ENCODE measurements around the gene GPR33. TPM values are rescaled to one million over a fixed set of nuclear protein-coding genes. Genes with fewer than 3 reads are reported as not detected.
A peak's percentile ranks its signal among the peaks of the same experiment; 100 is the strongest.

The GPR33 gene
- total RNA-seq, 2 donors from 2014 or later = not detected

GRCh38 chr14:31461545-31461944 lies 26.3 kb downstream of the GPR33 start:
- TF ChIP-seq CTCF (conservative IDR thresholded peaks at IDR 0.05) = no peak

GRCh38 chr14:31457665-31458659 lies 29.9 kb downstream of the GPR33 start:
- peak overlapping the region; percentile 63 for H3K4me3 ChIP-seq (ENCODE audit: low read length)
- Mint-ChIP-seq H3K27me3 (ENCODE audit: insufficient read depth) (no peaks in the 10 kb centered on the region), H3K4me3 (peak overlapping the region; percentile 94), H3K4me1 (peaks cover 12% of the 10 kb centered on the region), H3K27ac (peak overlapping the region; percentile 65), H3K9me3 (no peaks in the 10 kb centered on the region), H3K36me3 (ENCODE audit: low read depth) (peaks cover 3% of the 10 kb centered on the region)
- H3K27me3 ChIP-seq (ENCODE audit: control insufficient read depth, insufficient read depth, low read length, poor library complexity, severe bottlenecking) = no peaks in the 10 kb centered on the region
- 47 to 76% methylated on average over 2 to 10 of the region's 11 CpGs for WGBS, 2 experiments (ENCODE audit: insufficient coverage in 1 of 2, insufficient read length in 1 of 2)
- no peak for DNase-seq
- no peaks in the 10 kb centered on the region for H3K9me3 ChIP-seq (ENCODE audit: control insufficient read depth, low read length)
- no peaks in the 10 kb centered on the region for H3K4me1 ChIP-seq (ENCODE audit: control insufficient read depth, insufficient read depth, low read length)
- TF ChIP-seq CTCF (conservative IDR thresholded peaks at IDR 0.05) = no peak
- H3K27ac ChIP-seq (ENCODE audit: low read depth, low read length) = peak overlapping the region; percentile 63
- H3K36me3 ChIP-seq (ENCODE audit: control insufficient read depth, insufficient read depth, low read length) = peaks cover 3% of the 10 kb centered on the region
- H3K9ac ChIP-seq (ENCODE audit: extremely low read depth, low read length, poor library complexity, severe bottlenecking) = no peak overlapping the region

More at GRCh38 chr14:31461545-31461944, 26.3 kb downstream of the GPR33 start:
- peaks cover 12% of the 10 kb centered on the region for H3K4me1 Mint-ChIP-seq
- H3K9me3 Mint-ChIP-seq = no peaks in the 10 kb centered on the region
- H3K4me3 Mint-ChIP-seq = no peak overlapping the region
- DNase-seq = no peak
- H3K27me3 Mint-ChIP-seq (ENCODE audit: insufficient read depth) = no peaks in the 10 kb centered on the region
- Histone ChIP-seq H3K9me3 (ENCODE audit: control insufficient read depth, low read length) (no peaks in the 10 kb centered on the region), H3K27ac (ENCODE audit: low read depth, low read length) (no peak overlapping the region), H3K36me3 (ENCODE audit: control insufficient read depth, insufficient read depth, low read length) (no peaks in the 10 kb centered on the region), H3K9ac (ENCODE audit: extremely low read depth, low read length, poor library complexity, severe bottlenecking) (no peak overlapping the region), H3K4me1 (ENCODE audit: control insufficient read depth, insufficient read depth, low read length) (no peaks in the 10 kb centered on the region), H3K4me3 (ENCODE audit: low read length) (no peak overlapping the region), H3K27me3 (ENCODE audit: control insufficient read depth, insufficient read depth, low read length, poor library complexity, severe bottlenecking) (no peaks in the 10 kb centered on the region)
- WGBS, 2 experiments (ENCODE audit: insufficient coverage in 1 of 2, insufficient read length in 1 of 2) = 92 to 98% methylated on average over 2 to 3 of the region's 3 CpGs
- H3K27ac Mint-ChIP-seq = no peak overlapping the region
- H3K36me3 Mint-ChIP-seq (ENCODE audit: low read depth) = no peaks in the 10 kb centered on the region

GRCh38 chr14:31456841-31457664 lies 30.8 kb downstream of the GPR33 start, which contains the start of gene DTD2:
TSS of gene DTD2 (minus strand) at chr14:31457506. CDS start at chr14:31457393, 113 bp downstream.
- Mint-ChIP-seq H3K36me3 (ENCODE audit: low read depth) (peaks cover 5% of the 10 kb centered on the region), H3K4me1 (peaks cover 12% of the 10 kb centered on the region), H3K27ac (peak within 1 kb of the TSS; percentile 99), H3K9me3 (no peaks in the 10 kb centered on the region), H3K4me3 (peak within 1 kb of the TSS; percentile 94), H3K27me3 (ENCODE audit: insufficient read depth) (no peaks in the 10 kb centered on the region)
- Histone ChIP-seq H3K4me1 (ENCODE audit: control insufficient read depth, insufficient read depth, low read length) (no peaks in the 10 kb centered on the region), H3K27ac (ENCODE audit: low read depth, low read length) (peak within 1 kb of the TSS; percentile 80), H3K9ac (ENCODE audit: extremely low read depth, low read length, poor library complexity, severe bottlenecking) (peak within 1 kb of the TSS; percentile 74), H3K27me3 (ENCODE audit: control insufficient read depth, insufficient read depth, low read length, poor library complexity, severe bottlenecking) (no peaks in the 10 kb centered on the region), H3K36me3 (ENCODE audit: control insufficient read depth, insufficient read depth, low read length) (peaks cover 10% of the 10 kb centered on the region), H3K9me3 (ENCODE audit: control insufficient read depth, low read length) (no peaks in the 10 kb centered on the region), H3K4me3 (ENCODE audit: low read length) (peak within 1 kb of the TSS; percentile 83)
- TF ChIP-seq CTCF (conservative IDR thresholded peaks at IDR 0.05) = no peak
- WGBS, 2 experiments (ENCODE audit: insufficient coverage in 1 of 2, insufficient read length in 1 of 2) = 0% methylated on average over 13 to 70 of the region's 70 CpGs
- DNase-seq = peak; percentile 97

Measured in endodermal cell (in vitro differentiated cells).